ENCODE results near the gene MID1. TPM values are rescaled to one million over a fixed set of nuclear protein-coding genes. Genes with fewer than 3 reads are reported as not detected.

MID1 gene
- total RNA-seq, 1 donor from 2014 or later, result 31.2 TPM

DNA sequence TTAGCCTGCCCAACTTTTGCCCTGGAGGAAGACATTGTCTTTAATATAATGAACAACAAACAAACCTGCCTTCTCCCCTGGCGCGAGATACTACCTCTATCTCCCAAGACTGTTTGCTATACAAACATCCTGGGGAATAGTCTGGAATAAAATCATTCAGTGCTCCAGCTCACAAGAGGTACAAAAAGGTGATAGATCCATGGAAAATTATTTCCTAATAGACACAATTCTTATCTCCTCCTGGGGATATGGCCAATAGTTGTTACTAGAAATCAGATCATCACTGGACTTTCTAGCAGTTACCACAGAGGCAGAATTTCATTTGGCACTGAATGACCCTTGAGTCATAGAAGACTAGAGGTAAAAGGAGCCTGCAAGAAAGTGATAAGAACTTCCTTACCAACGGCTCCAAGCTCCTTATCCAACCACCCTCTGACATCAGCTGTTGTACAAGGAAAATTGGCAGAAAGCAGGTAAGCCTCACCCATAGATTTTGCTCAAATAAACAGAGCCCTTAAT, 38.1 kb downstream of the MID1 start:
- Mint-ChIP-seq H3K4me3 (ENCODE audit: unreplicated experiment) (no peak overlapping the region), H3K27ac (ENCODE audit: unreplicated experiment) (no peak overlapping the region), H3K27me3 (ENCODE audit: low read depth, unreplicated experiment) (no peaks in the 10 kb centered on the region), H3K4me1 (ENCODE audit: low read depth, unreplicated experiment) (peaks cover 24% of the 10 kb centered on the region), H3K36me3 (ENCODE audit: low read depth, unreplicated experiment) (peaks cover 7% of the 10 kb centered on the region), H3K9me3 (ENCODE audit: unreplicated experiment) (peaks cover 15% of the 10 kb centered on the region)
- no peaks in the 10 kb centered on the region for H4K20me1 ChIP-seq (ENCODE audit: insufficient read depth, low read length)
- H3K4me1 ChIP-seq (ENCODE audit: insufficient read depth, low read length), result peaks cover 9% of the 10 kb centered on the region
- no peak overlapping the region for H3K9ac ChIP-seq (ENCODE audit: low read length)
- TF ChIP-seq, protein P1, sequence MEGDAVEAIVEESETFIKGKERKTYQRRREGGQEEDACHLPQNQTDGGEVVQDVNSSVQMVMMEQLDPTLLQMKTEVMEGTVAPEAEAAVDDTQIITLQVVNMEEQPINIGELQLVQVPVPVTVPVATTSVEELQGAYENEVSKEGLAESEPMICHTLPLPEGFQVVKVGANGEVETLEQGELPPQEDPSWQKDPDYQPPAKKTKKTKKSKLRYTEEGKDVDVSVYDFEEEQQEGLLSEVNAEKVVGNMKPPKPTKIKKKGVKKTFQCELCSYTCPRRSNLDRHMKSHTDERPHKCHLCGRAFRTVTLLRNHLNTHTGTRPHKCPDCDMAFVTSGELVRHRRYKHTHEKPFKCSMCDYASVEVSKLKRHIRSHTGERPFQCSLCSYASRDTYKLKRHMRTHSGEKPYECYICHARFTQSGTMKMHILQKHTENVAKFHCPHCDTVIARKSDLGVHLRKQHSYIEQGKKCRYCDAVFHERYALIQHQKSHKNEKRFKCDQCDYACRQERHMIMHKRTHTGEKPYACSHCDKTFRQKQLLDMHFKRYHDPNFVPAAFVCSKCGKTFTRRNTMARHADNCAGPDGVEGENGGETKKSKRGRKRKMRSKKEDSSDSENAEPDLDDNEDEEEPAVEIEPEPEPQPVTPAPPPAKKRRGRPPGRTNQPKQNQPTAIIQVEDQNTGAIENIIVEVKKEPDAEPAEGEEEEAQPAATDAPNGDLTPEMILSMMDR (IDR thresholded peaks at IDR 0.05; ENCODE audit: insufficient read depth, low read depth, low read length), result no peak
- no peak for TF ChIP-seq EZH2 (IDR thresholded peaks at IDR 0.05; ENCODE audit: insufficient read depth, low read length)
- peaks cover 2% of the 10 kb centered on the region for H3K9me3 ChIP-seq (ENCODE audit: insufficient read depth, low read depth, low read length)
- peak overlapping the region; percentile 26 for H3K27ac ChIP-seq (ENCODE audit: low read depth, low read length)
- no peak overlapping the region for H3K4me2 ChIP-seq (ENCODE audit: low read length)
- peak; percentile 80 for DNase-seq (ENCODE audit: low read depth)
- no peaks in the 10 kb centered on the region for H3K27me3 ChIP-seq (ENCODE audit: insufficient read depth, low read length)
- peak; percentile 95 for FAIRE-seq
- H3K4me3 ChIP-seq (ENCODE audit: insufficient read depth, low read depth, low read length), result no peak overlapping the region
- H3K36me3 ChIP-seq (ENCODE audit: insufficient read depth, low read length), result no peaks in the 10 kb centered on the region
- H3K79me2 ChIP-seq (ENCODE audit: insufficient read depth, low read length), result peaks cover 45% of the 10 kb centered on the region
- H2AFZ ChIP-seq (ENCODE audit: low read depth, low read length), result no peak overlapping the region

DNA sequence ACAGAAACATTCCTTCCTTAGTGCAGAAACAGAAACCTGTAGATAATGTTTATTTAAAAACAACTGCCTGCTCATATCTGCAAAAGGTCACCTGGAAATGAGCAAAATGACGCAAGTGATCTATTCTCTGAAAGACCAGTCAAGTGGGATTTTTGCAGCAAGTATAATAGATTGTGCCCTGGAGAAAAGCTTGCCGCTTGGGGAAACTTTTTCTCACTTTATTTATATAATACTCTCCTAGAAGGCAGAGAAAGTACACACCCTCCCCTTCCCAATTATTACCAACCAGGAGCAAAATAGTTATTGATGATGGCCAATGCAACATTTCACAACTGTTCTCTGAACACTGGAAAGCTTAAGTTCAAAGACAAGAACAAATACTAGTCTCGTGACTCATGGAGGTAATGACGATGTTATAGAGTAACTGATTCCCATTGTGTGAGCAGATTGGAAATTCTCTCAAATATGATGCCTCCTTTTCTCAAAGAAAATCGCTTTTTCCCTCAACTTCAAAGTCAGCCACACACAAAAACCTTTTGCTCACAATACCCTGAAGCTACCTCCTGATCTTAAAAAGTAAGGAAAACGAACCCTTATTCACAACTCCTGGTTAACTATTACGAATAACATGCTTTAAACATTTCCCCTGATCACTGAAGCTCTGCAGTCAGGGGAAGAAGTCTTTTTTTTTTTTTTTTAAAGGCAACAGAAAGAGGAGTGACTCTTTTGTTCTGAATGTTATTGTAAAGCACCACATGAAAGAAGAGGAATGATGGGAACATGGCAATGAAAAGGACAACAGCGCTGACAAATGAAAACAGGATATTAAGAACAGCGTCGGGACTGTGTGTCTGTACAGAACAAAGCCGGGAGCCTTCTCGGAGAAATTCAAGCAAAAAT, 41.0 kb downstream of the MID1 start:
- H3K4me2 ChIP-seq (ENCODE audit: low read length), result peak overlapping the region; percentile 87
- H3K36me3 ChIP-seq (ENCODE audit: insufficient read depth, low read length), result no peaks in the 10 kb centered on the region
- DNase-seq (ENCODE audit: low read depth) (peak; percentile 80), FAIRE-seq (peak; percentile 100)
- H3K4me1 Mint-ChIP-seq (ENCODE audit: low read depth, unreplicated experiment), result peaks cover 24% of the 10 kb centered on the region
- no peak overlapping the region for H2AFZ ChIP-seq (ENCODE audit: low read depth, low read length)
- H3K4me1 ChIP-seq (ENCODE audit: insufficient read depth, low read length), result peaks cover 9% of the 10 kb centered on the region
- H3K27me3 ChIP-seq (ENCODE audit: insufficient read depth, low read length), result no peaks in the 10 kb centered on the region
- H3K27me3 Mint-ChIP-seq (ENCODE audit: low read depth, unreplicated experiment), result no peaks in the 10 kb centered on the region
- peak overlapping the region; percentile 42 for H3K4me3 ChIP-seq (ENCODE audit: insufficient read depth, low read depth, low read length)
- TF ChIP-seq, protein P1 (IDR thresholded peaks at IDR 0.05; ENCODE audit: insufficient read depth, low read depth, low read length), result no peak
- no peak for TF ChIP-seq EZH2 (IDR thresholded peaks at IDR 0.05; ENCODE audit: insufficient read depth, low read length)
- H3K9me3 Mint-ChIP-seq (ENCODE audit: unreplicated experiment), result peaks cover 9% of the 10 kb centered on the region
- peaks cover 65% of the 10 kb centered on the region for H3K79me2 ChIP-seq (ENCODE audit: insufficient read depth, low read length)
- H4K20me1 ChIP-seq (ENCODE audit: insufficient read depth, low read length), result no peaks in the 10 kb centered on the region
- peak overlapping the region; percentile 98 for H3K27ac ChIP-seq (ENCODE audit: low read depth, low read length)
- H3K9ac ChIP-seq (ENCODE audit: low read length), result peak overlapping the region; percentile 90
- H3K36me3 Mint-ChIP-seq (ENCODE audit: low read depth, unreplicated experiment), result peaks cover 2% of the 10 kb centered on the region
- peak overlapping the region; percentile 27 for H3K4me3 Mint-ChIP-seq (ENCODE audit: unreplicated experiment)
- peaks cover 2% of the 10 kb centered on the region for H3K9me3 ChIP-seq (ENCODE audit: insufficient read depth, low read depth, low read length)
- peak overlapping the region; percentile 96 for H3K27ac Mint-ChIP-seq (ENCODE audit: unreplicated experiment)

All from astrocyte (in vitro differentiated cells and primary cell).